GM18873 (cell line): ENCODE measurements around the gene PRDM16.

Source experiments
- ATAC-seq: cut with Tn5 transposase; IDR thresholded peaks from one replicate; pipeline ENCODE4 v1.9.1; 2021; ENCODE audit warnings: mild to moderate bottlenecking, moderate library complexity, moderate number of reproducible peaks; ENCODE audit not compliant: unreplicated experiment, low FRiP score

The PRDM16 gene

DNA sequence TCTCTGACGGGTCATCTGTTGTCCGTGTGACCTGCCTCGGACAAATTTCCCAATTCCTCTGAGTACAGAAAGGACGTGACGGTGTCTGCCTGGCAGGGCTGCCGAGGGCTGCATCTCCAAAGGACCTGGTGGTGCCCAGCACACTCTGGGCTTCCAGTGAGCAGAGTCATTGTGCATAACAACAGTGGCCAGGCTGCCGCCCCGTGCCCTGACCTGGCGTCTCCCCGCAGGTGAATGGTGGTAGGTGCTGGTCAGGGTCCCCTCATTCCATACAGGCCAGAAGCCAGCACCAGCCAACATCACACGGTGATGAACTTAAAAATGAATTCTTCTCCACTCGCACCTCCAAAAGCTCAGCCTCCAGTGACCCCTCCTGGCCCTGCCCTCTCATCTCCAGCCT lies 28.2 kb downstream of the PRDM16 start:
- ATAC-seq = no peak

DNA sequence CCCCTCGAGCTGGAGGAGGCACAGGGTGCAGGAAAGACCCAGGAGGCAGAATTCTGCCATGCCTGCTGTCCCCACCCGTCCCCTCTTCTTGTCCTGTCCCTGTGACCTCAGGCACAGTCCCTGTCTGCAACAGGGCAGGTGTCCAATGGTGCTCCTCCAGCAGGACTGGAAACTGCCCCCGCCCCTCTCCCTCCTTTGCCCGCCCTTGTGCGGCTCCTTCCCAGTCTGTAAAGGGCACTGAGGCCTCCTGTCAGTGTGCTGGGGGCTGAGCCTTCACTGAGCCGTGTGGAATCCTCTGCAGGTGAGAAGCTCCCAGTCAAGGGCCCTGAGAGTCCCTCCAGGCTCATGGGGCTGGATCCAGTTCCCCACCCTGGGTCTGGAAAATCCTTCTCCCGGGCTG lies 28.9 kb downstream of the PRDM16 start:
- no peak for ATAC-seq

DNA sequence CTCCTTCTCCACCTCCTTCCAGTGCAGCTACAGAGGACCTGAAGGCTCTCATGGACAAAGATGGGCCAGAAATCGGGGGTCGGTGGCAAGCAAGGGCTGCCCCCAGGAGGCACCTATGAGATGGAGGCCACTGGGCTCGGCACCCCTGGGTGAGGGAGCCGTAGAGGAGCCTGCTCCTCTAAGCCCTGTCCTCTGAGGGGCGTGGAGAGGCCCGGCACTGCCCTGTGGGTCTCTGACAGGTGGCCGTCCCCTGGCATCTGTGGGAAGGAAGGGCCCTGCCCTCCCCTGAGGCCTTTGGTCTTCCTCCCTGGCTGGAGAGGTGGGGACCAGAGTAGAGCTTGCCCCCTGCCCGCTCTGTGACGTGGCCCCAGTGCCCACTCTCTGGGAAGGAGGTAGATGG lies 30.9 kb downstream of the PRDM16 start:
- no peak for ATAC-seq

GRCh38 chr1:3101124-3101939 lies 32.3 kb downstream of the PRDM16 start:
- no peak for ATAC-seq

DNA sequence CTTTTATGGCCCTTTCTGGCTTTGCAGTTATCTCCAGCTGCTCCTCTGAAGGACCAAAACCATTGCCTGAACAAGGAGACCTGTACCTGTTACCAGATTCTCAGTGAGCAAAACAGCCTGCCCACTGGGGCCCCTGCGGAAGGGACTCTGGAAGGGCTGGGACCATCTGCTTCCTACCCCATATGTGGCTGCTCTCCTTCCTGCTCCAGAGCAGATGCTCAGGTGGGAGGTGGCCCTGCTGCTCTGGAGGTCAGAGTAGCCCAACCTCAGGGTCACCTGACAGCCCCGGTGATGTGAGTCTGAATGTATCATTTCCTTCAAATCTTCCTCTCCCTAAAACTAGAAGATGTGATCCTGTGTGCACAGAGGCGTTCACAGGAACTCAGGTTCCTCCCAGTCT lies 33.6 kb downstream of the PRDM16 start:
- ATAC-seq = no peak

GRCh38 chr1:3103967-3104677 lies 35.1 kb downstream of the PRDM16 start:
- no peak for ATAC-seq

GRCh38 chr1:3105167-3105863 lies 36.3 kb downstream of the PRDM16 start:
- ATAC-seq = no peak

DNA sequence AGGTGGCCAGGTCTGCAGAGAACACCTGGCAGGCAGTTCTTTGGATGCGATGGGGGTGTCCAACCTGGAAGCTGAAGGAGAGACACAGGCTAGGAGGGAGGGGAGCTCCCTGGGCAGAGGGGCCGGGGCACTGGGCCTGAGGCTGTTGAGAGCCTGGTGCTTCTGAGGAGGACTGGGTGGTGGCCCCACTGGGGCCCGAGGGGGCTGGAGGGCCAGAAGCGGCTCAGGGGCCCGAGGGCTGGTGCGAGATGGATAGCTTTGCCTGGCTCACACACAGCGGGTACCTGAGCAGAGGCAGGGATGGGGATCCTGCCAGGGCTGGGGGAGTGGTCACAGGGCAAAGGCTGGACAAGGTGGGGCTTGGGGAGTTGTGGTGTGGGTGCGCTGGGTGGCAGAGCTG lies 37.2 kb downstream of the PRDM16 start:
- ATAC-seq = no peak

DNA sequence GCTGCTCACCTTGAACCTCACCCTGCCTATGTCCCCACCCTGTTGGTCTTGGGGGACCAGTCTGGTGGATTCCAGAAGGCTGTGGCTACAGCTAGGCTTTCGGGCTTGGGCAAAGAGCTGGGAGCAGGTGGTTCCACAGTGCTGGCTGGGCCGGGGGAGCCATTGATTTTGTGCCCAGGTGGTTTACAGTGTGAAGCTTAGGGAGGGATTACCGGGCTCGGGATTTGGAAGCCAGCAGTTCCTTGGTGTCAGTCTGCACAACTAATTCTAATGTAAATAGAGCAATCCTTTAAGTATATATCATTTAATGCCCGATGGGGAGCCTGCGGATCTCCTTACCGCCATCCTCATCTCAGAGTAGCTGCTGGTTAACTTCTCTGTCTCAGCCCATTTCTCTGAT lies 38.2 kb downstream of the PRDM16 start:
- no peak for ATAC-seq

GRCh38 chr1:3109355-3109754 lies 40.4 kb downstream of the PRDM16 start:
- ATAC-seq = no peak

- no peak for ATAC-seq
Measured at GRCh38 chr1:3111348-3112021, 42.5 kb downstream of the PRDM16 start.

GRCh38 chr1:3112526-3112925 lies 43.5 kb downstream of the PRDM16 start:
- ATAC-seq = no peak

DNA sequence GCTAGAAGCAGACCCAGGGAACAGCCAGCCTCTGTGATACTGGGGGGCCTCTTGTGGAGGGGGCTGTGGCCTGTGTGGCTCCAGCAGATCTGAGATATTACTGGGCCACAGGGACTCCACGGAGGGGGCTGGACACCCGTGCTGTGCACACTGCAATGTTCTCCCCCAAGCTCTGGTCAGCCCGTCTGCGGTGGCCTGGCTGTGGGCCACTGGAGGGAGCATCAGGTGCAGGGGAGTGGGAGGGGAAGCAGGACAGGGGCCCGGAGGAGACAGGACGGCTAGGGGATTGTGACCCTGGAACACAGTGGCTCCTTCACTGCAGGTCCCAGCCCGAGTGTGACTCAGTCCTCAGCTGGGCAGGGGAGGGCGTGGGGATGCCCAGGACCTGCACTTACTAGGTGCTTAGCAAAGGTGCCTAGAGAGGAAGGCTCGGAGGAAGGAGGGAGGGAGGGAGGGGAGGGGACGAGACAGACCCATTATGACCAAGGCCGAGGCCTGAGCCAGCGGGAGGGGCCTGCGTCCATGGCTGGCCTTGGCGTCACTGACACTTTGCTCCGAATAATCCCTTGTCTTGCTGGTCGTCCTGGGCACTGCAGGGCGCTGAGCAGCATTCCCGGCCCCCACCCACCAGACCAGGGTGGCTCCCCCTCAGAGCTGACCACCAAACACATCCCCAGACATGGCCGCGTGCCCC lies 44.2 kb downstream of the PRDM16 start:
- ATAC-seq = no peak

DNA sequence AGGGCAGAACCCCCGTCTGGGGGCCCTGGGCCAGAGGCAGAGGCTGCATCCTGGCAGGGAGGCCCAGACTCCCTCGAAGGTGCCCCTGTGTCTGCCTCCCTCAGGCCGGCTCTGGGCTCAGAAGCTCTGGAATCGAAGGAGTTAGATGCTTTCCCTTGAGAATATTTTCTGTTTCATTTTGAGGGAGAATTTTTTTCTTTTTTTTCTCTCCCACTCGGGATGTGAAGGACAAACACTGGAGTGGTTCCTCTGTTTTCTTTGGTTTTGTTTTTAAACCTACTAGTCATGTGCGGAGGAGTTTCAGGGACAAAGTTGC lies 44.7 kb downstream of the PRDM16 start:
- no peak for ATAC-seq

DNA sequence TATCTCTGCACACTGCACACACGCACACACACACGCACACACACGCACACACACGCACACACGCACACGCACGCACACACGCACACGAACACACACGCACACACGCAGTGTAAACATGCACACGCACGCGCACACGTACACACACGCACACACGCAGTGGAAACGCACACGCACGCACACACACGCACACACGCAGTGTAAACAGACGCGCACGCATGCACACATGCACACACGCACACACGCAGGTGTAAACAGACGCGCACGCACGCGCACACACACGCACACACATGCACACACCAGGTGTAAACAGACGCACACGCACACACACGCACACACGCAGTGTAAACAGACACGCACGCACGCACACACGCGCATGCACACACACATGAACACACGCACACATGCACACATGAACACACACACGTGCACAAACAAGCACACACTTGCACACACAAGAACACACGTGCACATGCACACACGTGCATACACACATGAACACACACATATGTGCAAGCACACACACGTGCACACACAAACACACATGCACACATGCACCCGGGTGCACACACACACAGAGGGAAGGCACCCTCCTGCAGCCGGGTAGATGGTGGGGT lies 45.2 kb downstream of the PRDM16 start:
- ATAC-seq = no peak

GRCh38 chr1:3114846-3115245 lies 45.8 kb downstream of the PRDM16 start:
- ATAC-seq = no peak

- no peak for ATAC-seq
Measured at GRCh38 chr1:3115275-3116149, 46.5 kb downstream of the PRDM16 start.

DNA sequence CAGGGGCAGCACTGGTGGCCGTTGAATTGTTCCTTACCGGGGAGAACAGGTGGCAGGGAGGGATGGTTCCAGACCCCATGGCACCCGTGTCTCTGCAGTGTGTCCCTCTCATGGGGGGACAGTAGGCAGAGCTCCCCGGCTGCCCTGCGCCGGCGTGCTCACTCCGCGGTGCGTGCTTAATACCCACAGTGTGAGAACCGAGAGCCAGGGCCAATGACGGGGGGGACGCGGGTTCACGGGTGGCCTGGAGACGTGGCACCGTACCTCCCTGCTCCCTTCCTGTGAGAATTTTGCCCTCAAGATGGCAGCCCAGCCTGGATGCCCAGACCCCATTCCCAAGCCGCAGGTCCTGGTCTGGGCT lies 47.1 kb downstream of the PRDM16 start:
- ATAC-seq = no peak

DNA sequence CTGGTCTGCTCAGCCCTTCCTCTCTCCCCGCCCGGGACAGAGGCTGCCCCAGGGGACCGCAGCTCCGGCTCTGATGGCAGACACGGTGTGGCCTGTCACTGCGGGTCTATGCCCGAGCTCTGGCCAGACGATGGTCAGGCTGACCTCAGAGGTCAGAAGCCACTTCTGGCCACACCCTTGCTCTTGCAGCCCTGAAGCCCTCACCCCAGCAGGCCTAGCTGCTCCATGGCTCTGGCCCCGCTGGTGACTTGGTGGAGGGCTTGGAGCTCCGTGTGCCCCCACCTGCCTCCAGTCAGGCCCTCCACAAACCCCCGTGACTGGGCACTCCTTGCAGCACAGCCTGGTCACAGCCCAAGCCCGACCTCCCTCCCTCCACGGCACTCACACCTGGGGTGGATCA lies 47.6 kb downstream of the PRDM16 start:
- ATAC-seq = no peak
